ENCODE data around the gene LHFPL6.

DNA sequence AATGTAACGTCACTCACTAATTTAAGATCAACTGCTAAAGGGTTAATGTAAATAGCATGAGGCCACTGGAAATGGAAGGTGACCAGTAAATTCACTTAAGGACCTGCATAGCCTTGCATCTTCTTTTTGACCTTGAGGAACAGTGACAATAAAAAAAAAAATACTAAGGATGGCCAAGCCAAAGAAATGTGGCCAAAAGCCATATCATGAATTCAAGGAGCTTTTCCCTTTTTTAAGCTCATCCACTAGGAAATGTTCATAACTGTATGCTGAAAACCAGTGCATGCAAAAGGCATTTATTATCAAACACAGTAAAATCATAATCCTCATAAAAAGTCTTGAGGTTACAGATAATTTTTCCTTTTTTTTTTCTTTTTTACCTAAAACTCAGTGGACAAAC is 77.5 kb downstream of the LHFPL6 start:
- TF ChIP-seq, protein P1, sequence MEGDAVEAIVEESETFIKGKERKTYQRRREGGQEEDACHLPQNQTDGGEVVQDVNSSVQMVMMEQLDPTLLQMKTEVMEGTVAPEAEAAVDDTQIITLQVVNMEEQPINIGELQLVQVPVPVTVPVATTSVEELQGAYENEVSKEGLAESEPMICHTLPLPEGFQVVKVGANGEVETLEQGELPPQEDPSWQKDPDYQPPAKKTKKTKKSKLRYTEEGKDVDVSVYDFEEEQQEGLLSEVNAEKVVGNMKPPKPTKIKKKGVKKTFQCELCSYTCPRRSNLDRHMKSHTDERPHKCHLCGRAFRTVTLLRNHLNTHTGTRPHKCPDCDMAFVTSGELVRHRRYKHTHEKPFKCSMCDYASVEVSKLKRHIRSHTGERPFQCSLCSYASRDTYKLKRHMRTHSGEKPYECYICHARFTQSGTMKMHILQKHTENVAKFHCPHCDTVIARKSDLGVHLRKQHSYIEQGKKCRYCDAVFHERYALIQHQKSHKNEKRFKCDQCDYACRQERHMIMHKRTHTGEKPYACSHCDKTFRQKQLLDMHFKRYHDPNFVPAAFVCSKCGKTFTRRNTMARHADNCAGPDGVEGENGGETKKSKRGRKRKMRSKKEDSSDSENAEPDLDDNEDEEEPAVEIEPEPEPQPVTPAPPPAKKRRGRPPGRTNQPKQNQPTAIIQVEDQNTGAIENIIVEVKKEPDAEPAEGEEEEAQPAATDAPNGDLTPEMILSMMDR (IDR thresholded peaks at IDR 0.05 in 8 of 11, conservative IDR thresholded peaks at IDR 0.05 in 3 of 11): no peak
- TF ChIP-seq POLR2A (IDR thresholded peaks at IDR 0.05) (no peak), POLR2AphosphoS5 (IDR thresholded peaks at IDR 0.05) (no peak)
